Natural killer cell treated with Interleukin-12 subunit alpha and Interleukin-12 subunit beta and Interleukin-15 and Interleukin-18, amount 100 ng/mL, for 72 hours (primary cell): ENCODE data around the gene CNN2. TPM values are rescaled to one million over a fixed set of nuclear protein-coding genes. Genes with fewer than 3 reads are reported as not detected.

Experiments
- ATAC-seq, 2 donors: fragments of 150-1000 bp; cut with Tn5 transposase in 1 of 2; sonication (Bioruptor Pico), chemical (Tn5 transposase) in 1 of 2; 2 replicates each; pipeline ENCODE4 v1.10.0; 2021
- DNase-seq: peaks from one replicate; pipeline ENCODE4 v3.0.0; 2022; ENCODE audit warnings: low spot score
- H3K27ac Mint-ChIP-seq, 2 donors: 1 replicate in 1 of 2; 2 replicates in 1 of 2; pipeline ENCODE4 v1.8.0; 2022; ENCODE audit warnings: mixed read lengths in 2 of 2, mild to moderate bottlenecking in 1 of 2, moderate library complexity in 1 of 2
- H3K27me3 Mint-ChIP-seq, 2 donors: 1 replicate in 1 of 2; 2 replicates in 1 of 2; pipeline ENCODE4 v1.8.0; 2022; ENCODE audit warnings: mixed read lengths in 2 of 2
- H3K36me3 Mint-ChIP-seq: one replicate; pipeline ENCODE4 v1.8.0; 2022; ENCODE audit warnings: mixed read lengths
- H3K4me1 Mint-ChIP-seq, 2 donors: 1 replicate in 1 of 2; 2 replicates in 1 of 2; pipeline ENCODE4 v1.8.0; 2022; ENCODE audit warnings: low read depth in 2 of 2, mixed read lengths in 2 of 2, mild to moderate bottlenecking in 1 of 2
- H3K4me3 Mint-ChIP-seq: one replicate; pipeline ENCODE4 v1.8.0; 2022; ENCODE audit warnings: mixed read lengths
- H3K9me3 Mint-ChIP-seq: 2 replicates; pipeline ENCODE4 v1.8.0; 2022; ENCODE audit warnings: mixed read lengths
- total RNA-seq, 2 donors: library from RNA; stranded (reverse); gene quantifications; one replicate each; pipeline ENCODE4 v1.2.3, GENCODE V29; 2022

Gene CNN2
- total RNA-seq, 2 donors from 2014 or later = 119 to 141 TPM

GRCh38 chr19:1050989-1051788 lies 24.8 kb downstream of the CNN2 start:
- ATAC-seq (no peak), DNase-seq (no peak)
- H3K4me3 Mint-ChIP-seq = no peak overlapping the region
- H3K27ac Mint-ChIP-seq = no peak overlapping the region
- no peaks in the 10 kb centered on the region for H3K9me3 Mint-ChIP-seq
- H3K36me3 Mint-ChIP-seq = no peaks in the 10 kb centered on the region
- no peaks in the 10 kb centered on the region for H3K27me3 Mint-ChIP-seq
- peaks cover 0 to 3% of the 10 kb centered on the region in 2 donors for H3K4me1 Mint-ChIP-seq

GRCh38 chr19:1051791-1052190 lies 25.4 kb downstream of the CNN2 start:
- ATAC-seq (no peak), DNase-seq (no peak)
- Mint-ChIP-seq H3K36me3 (no peaks in the 10 kb centered on the region), H3K4me3 (no peak overlapping the region), H3K4me1 (peaks cover 0 to 6% of the 10 kb centered on the region in 2 donors), H3K27ac (no peak overlapping the region), H3K9me3 (no peaks in the 10 kb centered on the region), H3K27me3 (no peaks in the 10 kb centered on the region)

GRCh38 chr19:1052349-1052975 lies 26.1 kb downstream of the CNN2 start:
- ATAC-seq = no peak
- H3K4me3 Mint-ChIP-seq = no peak overlapping the region
- no peak overlapping the region for H3K27ac Mint-ChIP-seq
- H3K9me3 Mint-ChIP-seq = no peaks in the 10 kb centered on the region
- H3K4me1 Mint-ChIP-seq = peaks cover 3 to 10% of the 10 kb centered on the region in 2 donors
- no peak for DNase-seq
- no peaks in the 10 kb centered on the region for H3K36me3 Mint-ChIP-seq
- H3K27me3 Mint-ChIP-seq = no peaks in the 10 kb centered on the region

GRCh38 chr19:1053176-1054101 lies 27.0 kb downstream of the CNN2 start:
- H3K27ac Mint-ChIP-seq = no peak overlapping the region
- no peak for DNase-seq
- H3K9me3 Mint-ChIP-seq = no peaks in the 10 kb centered on the region
- H3K36me3 Mint-ChIP-seq = no peaks in the 10 kb centered on the region
- peak in 1 of 2 donors; percentile 21 for ATAC-seq
- no peak overlapping the region for H3K4me3 Mint-ChIP-seq
- H3K4me1 Mint-ChIP-seq = peaks cover 10 to 11% of the 10 kb centered on the region in 2 donors
- H3K27me3 Mint-ChIP-seq = no peaks in the 10 kb centered on the region

- no peak overlapping the region for H3K4me3 Mint-ChIP-seq
- H3K4me1 Mint-ChIP-seq = peaks cover 10 to 11% of the 10 kb centered on the region in 2 donors
- H3K36me3 Mint-ChIP-seq = no peaks in the 10 kb centered on the region
- ATAC-seq = no peak
- H3K27me3 Mint-ChIP-seq = no peaks in the 10 kb centered on the region
- no peak for DNase-seq
- H3K27ac Mint-ChIP-seq = no peak overlapping the region
- no peaks in the 10 kb centered on the region for H3K9me3 Mint-ChIP-seq
Observed at GRCh38 chr19:1054102-1055027, 28.0 kb downstream of the CNN2 start.

- H3K27ac Mint-ChIP-seq = no peak overlapping the region
- no peak overlapping the region for H3K4me3 Mint-ChIP-seq
- peaks cover 10 to 11% of the 10 kb centered on the region in 2 donors for H3K4me1 Mint-ChIP-seq
- H3K9me3 Mint-ChIP-seq = no peaks in the 10 kb centered on the region
- H3K27me3 Mint-ChIP-seq = no peaks in the 10 kb centered on the region
- no peak for DNase-seq
- ATAC-seq = no peak
- no peaks in the 10 kb centered on the region for H3K36me3 Mint-ChIP-seq
Observed at GRCh38 chr19:1055028-1055425, 28.6 kb downstream of the CNN2 start.

GRCh38 chr19:1055886-1056620 lies 29.6 kb downstream of the CNN2 start:
- ATAC-seq (no peak), DNase-seq (no peak)
- Mint-ChIP-seq H3K27ac (peak overlapping the region in 1 of 2 donors; percentile 4), H3K36me3 (no peaks in the 10 kb centered on the region), H3K4me1 (peaks cover 10 to 11% of the 10 kb centered on the region in 2 donors), H3K4me3 (no peak overlapping the region), H3K27me3 (no peaks in the 10 kb centered on the region), H3K9me3 (no peaks in the 10 kb centered on the region)

- Mint-ChIP-seq H3K9me3 (no peaks in the 10 kb centered on the region), H3K4me1 (peaks cover 10 to 12% of the 10 kb centered on the region in 2 donors), H3K36me3 (no peaks in the 10 kb centered on the region), H3K4me3 (no peak overlapping the region), H3K27me3 (no peaks in the 10 kb centered on the region), H3K27ac (peak overlapping the region; percentile 38 to 58)
- DNase-seq = no peak
- ATAC-seq = peak; percentile 53 to 59
Observed at GRCh38 chr19:1057176-1057855, 30.9 kb downstream of the CNN2 start.

GRCh38 chr19:1058112-1058511 lies 31.7 kb downstream of the CNN2 start:
- Mint-ChIP-seq H3K4me3 (no peak overlapping the region), H3K27me3 (no peaks in the 10 kb centered on the region), H3K4me1 (peaks cover 10 to 11% of the 10 kb centered on the region in 2 donors), H3K36me3 (no peaks in the 10 kb centered on the region), H3K9me3 (no peaks in the 10 kb centered on the region), H3K27ac (no peak overlapping the region)
- no peak for DNase-seq
- no peak for ATAC-seq

- H3K27me3 Mint-ChIP-seq = no peaks in the 10 kb centered on the region
Observed at GRCh38 chr19:1060689-1061088, 34.3 kb downstream of the CNN2 start.

GRCh38 chr19:1061987-1062386 lies 35.6 kb downstream of the CNN2 start:
- Mint-ChIP-seq H3K27me3 (no peaks in the 10 kb centered on the region), H3K4me3 (no peak overlapping the region), H3K36me3 (no peaks in the 10 kb centered on the region), H3K27ac (no peak overlapping the region), H3K4me1 (peaks cover 22 to 28% of the 10 kb centered on the region in 2 donors), H3K9me3 (no peaks in the 10 kb centered on the region)
- ATAC-seq (no peak), DNase-seq (no peak)

More at GRCh38 chr19:1060689-1061088, 34.3 kb downstream of the CNN2 start:
- Mint-ChIP-seq H3K27ac (no peak overlapping the region), H3K36me3 (no peaks in the 10 kb centered on the region), H3K4me3 (no peak overlapping the region), H3K9me3 (no peaks in the 10 kb centered on the region), H3K4me1 (peaks cover 22 to 32% of the 10 kb centered on the region in 2 donors)
- no peak for ATAC-seq
- DNase-seq = no peak
